COR-L47 (cell line): ENCODE measurements around the gene OR8G1.
"Not testable (repeated sequence)": the region's sequence is repeated elsewhere in the genome, so short reads cannot be mapped to it uniquely, and the experiment has no call there.

Source experiments
- DNase-seq: peaks from one replicate; lab custom pipeline; 2025; lab: John Stamatoyannopoulos, UW

OR8G1 gene

GRCh38 chr11:124240621-124241397 is at the start of gene OR8G1:
OR8G1 (plus strand) TSS chr11:124241095; CDS start chr11:124249676, 8,581 bp downstream.
- DNase-seq, result no peak

GRCh38 chr11:124193221-124194010 is 47.5 kb upstream of the OR8G1 start:
- no peak for DNase-seq

- DNase-seq, result no peak
These were observed 46.4 kb upstream of the OR8G1 start for GRCh38 chr11:124194293-124195188.

- peak; percentile 71 for DNase-seq
These were observed 45.6 kb upstream of the OR8G1 start for GRCh38 chr11:124195189-124195734.

GRCh38 chr11:124197999-124198398 is 42.9 kb upstream of the OR8G1 start:
- DNase-seq, result no peak

- DNase-seq, result no peak
These were observed 42.0 kb upstream of the OR8G1 start for GRCh38 chr11:124198897-124199296.

- DNase-seq, result no peak
These were observed 41.2 kb upstream of the OR8G1 start for GRCh38 chr11:124199702-124200101.

GRCh38 chr11:124200671-124201070 is 40.2 kb upstream of the OR8G1 start:
- no peak for DNase-seq

GRCh38 chr11:124202951-124203350 is 37.9 kb upstream of the OR8G1 start:
- no peak for DNase-seq

- no peak for DNase-seq
These were observed 36.9 kb upstream of the OR8G1 start for GRCh38 chr11:124204008-124204407.

- no peak for DNase-seq
These were observed 33.6 kb upstream of the OR8G1 start for GRCh38 chr11:124207102-124207792.

GRCh38 chr11:124209824-124210357 is 31.0 kb upstream of the OR8G1 start:
- DNase-seq, result no peak

GRCh38 chr11:124210421-124210820 is 30.5 kb upstream of the OR8G1 start:
- DNase-seq, result no peak

- DNase-seq, result no peak
These were observed 29.6 kb upstream of the OR8G1 start for GRCh38 chr11:124211321-124211720.

- no peak for DNase-seq
These were observed 26.9 kb upstream of the OR8G1 start for GRCh38 chr11:124214027-124214426.

- DNase-seq, result no peak
These were observed 21.8 kb upstream of the OR8G1 start for GRCh38 chr11:124219126-124219525.

- DNase-seq, result no peak
These were observed 18.5 kb upstream of the OR8G1 start for GRCh38 chr11:124222407-124222806.

- not testable (repeated sequence) for DNase-seq
These were observed 16.1 kb upstream of the OR8G1 start for GRCh38 chr11:124224618-124225423.

- no peak for DNase-seq
These were observed 15.4 kb upstream of the OR8G1 start for GRCh38 chr11:124225471-124225870.

GRCh38 chr11:124233376-124233775 is 7.5 kb upstream of the OR8G1 start:
- DNase-seq, result no peak
